Suprapubic skin (tissue), 4 donors: ENCODE results near the gene KRTAP2-2.

Experiments used
- CTCF ChIP-seq, 2 donors: fragments of 200-600 bp in 1 of 2; fragments of 450-650 bp in 1 of 2; sonication (generic) in 1 of 2; IDR thresholded peaks; one replicate each; pipeline ENCODE4 v1.5.1; 2016 to 2019; ENCODE audit warnings: antibody characterized with exemption in 2 of 2, mild to moderate bottlenecking in 1 of 2, moderate library complexity in 1 of 2
- EP300 ChIP-seq: sonication (generic); formaldehyde crosslinking; IDR thresholded peaks from one replicate; pipeline ENCODE4 v1.6.1; 2017; ENCODE audit warnings: antibody characterized with exemption
- POLR2A ChIP-seq, 2 donors: fragments of 450-650 bp; IDR thresholded peaks; one replicate each; pipeline ENCODE4 v1.6.1; 2017; ENCODE audit warnings: antibody characterized with exemption in 2 of 2, mild to moderate bottlenecking in 2 of 2, moderate library complexity in 2 of 2
- POLR2AphosphoS5 ChIP-seq, 3 donors: sonication (generic); formaldehyde crosslinking; IDR thresholded peaks; one replicate each; pipeline ENCODE4 v1.6.1; 2017; ENCODE audit warnings: antibody characterized with exemption in 3 of 3

- TF ChIP-seq EP300 (no peak), CTCF (IDR thresholded peaks at IDR 0.05) (no peak), POLR2AphosphoS5 (IDR thresholded peaks at IDR 0.05) (no peak), POLR2A (IDR thresholded peaks at IDR 0.05) (no peak)
Observed at GRCh38 chr17:41057547-41057946, 2.5 kb upstream of the KRTAP2-2 start.
